NCI-H82 treated with DMSO at 0.1 percent for 48 hours (cell line): ENCODE results near the gene EXOC4.

Experiments used
- DNase-seq: peaks from one replicate; lab custom pipeline; 2025; ENCODE audit not compliant: unreplicated experiment; lab: John Stamatoyannopoulos, UW

Gene EXOC4

DNA sequence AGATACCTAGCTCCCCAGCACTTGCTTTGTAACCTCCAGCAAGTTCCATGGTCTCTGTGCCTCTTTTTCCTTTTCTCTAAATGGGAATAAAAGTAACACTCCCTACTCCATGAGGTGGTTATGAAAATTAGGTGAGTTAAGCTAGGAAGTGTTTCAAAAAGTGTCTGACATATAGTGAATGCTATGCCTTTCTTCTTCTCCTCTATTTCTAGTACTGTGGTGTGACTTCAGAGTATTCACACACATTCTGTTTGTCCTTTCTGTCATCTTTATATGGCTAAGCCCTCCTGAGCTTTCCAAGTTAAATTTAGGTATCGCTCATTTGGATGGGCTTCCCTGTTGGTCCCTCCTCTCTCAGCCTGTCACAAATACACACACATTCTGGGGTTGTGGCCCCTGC is 229.7 kb downstream of the EXOC4 start:
- DNase-seq, result no peak

DNA sequence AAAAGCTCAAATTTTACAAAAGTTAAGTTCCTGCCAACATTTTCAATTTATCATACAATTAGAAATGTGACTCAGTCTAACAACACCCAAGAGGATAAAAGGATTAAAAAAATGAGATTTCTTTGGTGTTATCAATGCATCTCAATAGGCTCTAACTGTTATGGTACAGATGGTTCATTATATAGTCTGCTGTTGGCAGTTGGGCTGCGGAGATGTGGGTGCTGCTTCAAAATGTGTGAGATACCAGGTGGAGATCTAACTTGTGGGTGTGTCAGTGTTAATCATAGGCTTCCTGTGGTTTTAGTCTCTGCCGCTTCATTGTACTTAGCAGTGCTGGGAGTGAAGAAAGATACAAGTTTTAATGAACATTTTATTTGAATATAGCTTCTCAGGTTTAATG is 231.2 kb downstream of the EXOC4 start:
- peak; percentile 65 for DNase-seq

DNA sequence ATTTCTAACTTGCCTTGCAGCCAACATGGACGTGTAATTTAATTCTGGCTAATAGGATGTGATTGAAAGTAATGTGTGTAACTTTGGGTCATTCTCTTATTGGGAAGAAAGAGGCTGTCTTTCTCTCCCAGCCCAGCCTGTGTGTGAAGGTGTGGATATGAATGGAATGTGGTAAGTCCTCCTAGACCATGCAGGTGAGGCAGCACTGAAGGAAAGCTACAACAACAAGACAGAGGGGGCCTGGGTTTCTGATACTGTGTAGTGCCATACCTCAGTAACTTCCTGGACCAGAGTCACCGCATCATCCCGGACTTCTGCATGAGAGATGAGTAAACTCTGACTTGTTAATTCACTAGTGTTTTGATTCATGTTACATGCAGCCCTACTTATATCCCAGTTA is 237.0 kb downstream of the EXOC4 start:
- no peak for DNase-seq

DNA sequence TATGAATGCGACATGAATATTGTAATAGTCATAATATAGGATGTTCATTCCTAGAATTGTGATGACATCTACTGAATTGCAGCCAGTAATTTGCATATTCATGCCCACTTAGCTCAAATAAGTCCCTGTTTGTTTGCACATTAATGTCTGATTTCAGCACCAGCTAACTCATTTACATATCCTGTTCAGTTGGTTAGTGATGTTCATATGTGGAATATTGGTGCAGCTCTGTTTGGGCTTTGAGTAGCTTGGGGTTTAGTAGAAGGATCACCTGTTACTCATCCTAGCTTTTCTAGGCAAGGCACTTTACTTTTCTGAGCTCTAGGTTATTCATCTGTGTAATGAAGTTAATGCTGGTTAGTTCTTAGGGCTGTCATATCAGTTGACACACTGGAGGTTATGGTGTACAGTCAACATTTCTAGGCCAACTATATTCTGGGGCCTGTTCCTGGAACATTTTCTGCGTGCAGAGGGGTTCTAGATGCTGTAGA is 238.4 kb downstream of the EXOC4 start:
- no peak for DNase-seq

DNA sequence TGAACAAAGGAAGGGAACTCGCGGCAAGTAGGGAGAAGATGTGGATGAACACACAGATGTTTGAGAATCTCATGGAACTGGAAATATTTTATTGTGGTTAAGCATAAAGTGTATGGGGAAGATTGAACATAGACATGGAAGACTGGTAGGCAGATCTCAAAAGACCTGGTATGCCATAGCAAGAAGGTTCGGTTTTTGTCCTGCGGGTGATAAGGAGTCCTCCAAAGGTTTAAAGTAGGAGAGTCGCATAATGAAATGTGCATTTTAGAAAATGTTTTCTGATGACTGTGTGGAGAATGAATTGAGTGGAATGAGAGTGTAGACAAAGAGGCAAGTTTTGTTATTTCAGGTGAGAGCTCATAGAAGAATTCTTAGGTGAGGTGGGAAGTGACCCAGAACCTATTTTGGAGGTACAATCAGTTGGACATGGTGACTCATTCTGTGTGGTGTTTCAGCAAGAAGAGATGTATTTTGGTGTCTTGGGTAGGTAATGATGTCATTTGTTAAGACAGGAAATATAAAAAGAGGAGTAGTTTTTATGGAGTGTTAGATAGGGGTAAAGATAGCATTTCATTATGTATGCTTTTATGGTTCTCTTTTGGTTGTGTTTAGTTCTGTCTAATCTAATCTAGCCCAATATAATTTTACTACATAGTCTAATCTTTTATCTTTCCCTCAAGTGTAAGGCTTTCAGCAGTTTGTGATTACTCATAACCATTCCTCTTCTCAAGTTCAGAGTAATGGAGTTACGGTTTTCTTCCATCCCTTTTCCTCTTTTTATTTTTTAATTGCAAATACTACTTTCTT is 239.2 kb downstream of the EXOC4 start:
- DNase-seq, result no peak

DNA sequence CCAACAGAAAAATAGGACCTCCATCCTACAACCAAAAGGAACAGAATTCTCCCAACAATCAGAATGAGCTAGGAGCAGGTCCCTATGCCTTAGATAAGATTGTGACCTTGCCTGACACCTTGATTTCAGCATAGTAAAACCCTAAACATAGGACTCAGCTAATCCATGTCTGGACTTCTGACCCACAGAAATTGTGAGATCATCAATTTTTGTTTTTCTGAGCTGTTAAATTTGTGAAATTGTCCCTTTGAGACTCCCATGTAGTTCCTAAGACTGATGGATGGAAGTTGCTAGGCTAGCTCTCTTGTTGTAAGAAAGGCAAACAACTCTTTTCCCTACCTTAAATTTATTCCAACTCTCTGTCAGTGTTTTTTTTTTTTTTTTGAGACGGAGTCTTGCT is 244.2 kb downstream of the EXOC4 start:
- no peak for DNase-seq

DNA sequence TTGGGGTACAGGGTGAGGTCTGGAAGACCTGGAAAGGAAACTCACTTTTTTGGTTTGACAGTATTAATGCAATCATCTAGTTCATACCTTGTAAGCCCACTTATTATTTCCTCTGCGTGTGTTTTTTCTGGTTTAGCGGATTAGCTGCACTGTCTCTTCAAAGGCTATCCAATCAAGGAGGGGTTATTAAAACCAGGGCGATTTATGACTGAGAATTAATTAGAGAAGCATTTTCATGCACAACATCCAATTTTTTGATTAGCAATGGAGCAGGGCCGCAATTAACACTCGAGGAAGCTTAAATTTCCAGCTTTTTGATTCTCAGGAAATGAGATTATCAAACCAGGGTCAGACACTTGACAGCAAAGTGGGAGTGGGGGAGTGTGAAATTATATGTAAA is 248.9 kb downstream of the EXOC4 start:
- DNase-seq, result peak; percentile 46

DNA sequence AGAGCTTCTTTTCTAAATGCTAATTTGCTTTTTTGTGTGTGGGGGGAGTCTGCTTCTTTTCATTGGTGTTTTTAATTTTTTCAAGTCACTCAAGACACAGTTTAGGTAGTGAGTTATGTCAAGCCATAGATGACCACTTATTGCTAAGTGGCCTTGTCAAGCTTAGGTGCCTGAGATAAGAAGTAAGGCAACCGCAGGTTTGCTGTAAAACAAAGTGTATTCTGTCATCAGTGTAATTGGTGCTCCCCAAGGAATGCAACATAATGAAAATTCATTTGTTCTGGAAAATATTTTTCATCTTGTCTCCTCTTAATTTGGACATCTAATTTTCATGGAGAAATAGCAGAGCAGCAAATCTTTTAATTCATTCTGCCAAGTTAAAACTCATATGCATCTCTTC is 249.6 kb downstream of the EXOC4 start:
- no peak for DNase-seq

DNA sequence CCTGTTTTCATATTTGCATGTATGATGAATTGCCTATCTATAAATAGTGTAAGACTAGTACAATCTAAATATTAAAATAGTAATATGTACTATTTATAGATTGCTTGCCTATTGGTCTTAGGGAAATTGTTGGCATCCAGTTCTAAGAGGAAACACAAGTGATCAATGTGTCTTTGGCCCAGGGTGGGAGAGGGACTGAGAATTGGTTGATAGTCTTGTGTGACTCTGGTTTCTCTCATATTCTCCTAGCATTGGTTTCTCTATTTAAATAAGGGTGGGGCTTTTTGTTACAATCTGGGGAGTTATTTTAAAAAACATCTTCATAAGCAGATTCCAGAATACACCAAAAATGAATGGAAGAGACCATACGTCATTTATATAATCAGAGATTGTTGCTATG is 250.1 kb downstream of the EXOC4 start:
- DNase-seq, result no peak

DNA sequence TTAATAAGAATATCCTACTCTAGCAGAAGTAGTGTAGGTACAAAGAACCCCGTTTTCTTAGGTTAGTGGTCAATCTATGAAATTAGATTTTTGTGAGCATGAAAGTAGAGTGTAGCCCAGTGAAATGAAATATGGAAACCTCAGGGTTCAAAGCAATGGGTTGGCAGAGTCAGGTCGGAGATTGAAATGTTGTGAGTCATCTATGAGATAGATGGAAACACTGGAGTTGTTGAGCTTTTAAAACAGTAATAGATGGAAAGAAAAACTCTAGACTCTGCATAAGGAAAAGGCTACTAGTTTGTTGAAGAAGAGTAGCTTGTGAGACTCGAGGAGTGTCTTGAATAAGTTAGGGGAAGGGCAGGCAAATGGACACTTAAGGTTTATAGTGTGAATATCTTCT is 251.9 kb downstream of the EXOC4 start:
- DNase-seq, result no peak

DNA sequence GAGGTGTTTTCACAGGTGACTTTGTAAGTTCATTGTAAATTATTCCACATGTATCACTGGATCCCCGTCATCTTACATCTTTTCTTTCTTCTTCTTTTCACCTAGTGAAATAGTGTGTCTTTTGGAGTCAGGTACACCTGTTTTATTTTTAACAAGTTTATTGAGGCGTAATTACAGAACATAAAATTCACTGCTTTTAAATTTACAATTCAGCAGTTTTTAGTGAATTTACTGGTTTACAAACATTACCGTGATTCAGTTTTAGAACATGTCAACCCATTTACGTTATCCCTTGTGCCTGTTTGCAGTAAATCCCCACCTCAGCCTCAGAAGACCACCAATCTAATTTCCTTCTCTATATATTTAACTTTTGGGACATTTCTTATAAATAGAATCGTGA is 256.9 kb downstream of the EXOC4 start:
- no peak for DNase-seq

DNA sequence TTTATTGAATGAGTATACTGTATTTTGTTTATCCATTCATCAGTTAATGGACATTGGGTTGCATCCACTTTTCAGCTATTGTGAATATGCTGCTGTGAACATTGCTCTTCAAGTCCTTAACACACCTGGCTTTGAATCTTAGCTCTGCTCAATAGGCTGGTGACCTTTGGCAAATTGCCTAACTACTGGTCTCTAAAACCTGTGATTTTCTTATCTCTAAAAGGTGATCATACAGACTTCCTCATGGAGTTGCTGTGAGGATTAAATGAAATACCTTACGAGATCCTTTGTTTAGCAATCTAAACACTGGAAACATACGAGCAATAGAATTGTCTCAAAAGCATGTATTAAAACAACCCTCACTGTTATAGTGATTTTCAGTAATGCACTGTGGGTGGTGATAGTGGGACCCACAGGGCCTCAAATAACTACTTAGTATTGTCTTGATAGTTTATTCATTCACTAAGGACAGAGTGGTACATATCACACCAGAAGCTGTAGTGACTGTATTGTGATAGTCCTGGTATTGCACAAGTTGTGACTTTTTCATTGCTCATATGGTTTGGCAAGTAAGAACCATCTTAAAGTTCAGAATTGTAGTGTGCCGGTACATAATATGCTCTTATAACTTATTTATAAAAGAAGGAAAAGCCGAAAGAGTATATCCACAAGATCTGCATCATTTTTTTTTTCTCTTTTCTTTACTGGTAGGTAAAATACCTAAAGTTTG is 257.6 kb downstream of the EXOC4 start:
- no peak for DNase-seq

DNA sequence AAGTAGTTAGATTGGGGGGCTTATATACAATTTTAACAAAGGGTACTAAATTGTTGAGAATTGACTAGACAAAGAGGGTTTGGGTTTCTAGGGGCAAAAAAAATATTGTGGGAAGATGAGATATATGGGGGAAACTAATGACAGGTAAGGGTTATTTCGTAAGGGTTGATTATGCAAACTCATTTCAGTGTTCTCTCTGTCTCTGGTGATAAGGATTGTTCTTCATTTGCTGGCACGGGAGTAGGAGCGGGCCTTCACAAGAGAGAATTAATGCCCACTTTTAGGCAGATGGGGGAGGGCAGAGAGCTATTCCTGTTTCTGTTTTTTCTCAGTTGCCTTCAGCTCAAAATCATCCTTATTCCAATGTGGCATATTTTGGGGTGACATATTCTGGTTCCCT is 258.4 kb downstream of the EXOC4 start:
- no peak for DNase-seq

DNA sequence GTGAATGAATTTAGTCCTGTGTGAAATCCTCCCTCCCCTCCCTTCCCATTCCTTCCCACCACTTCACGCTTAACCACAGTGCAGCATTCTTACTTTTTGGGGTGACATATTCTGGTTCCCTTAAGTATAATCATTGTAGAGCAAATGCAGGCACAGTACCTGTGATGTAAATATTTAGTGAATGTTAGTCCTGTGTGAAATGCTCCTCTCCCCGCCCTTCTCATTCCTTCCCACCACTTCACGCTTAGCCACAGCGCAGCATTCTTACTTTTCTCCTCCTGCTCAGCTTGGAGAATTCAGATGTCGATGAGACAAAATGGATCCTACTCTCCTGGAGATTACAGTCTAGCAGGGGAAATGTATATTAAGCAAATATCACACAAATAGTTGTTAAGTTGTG is 258.8 kb downstream of the EXOC4 start:
- no peak for DNase-seq

DNA sequence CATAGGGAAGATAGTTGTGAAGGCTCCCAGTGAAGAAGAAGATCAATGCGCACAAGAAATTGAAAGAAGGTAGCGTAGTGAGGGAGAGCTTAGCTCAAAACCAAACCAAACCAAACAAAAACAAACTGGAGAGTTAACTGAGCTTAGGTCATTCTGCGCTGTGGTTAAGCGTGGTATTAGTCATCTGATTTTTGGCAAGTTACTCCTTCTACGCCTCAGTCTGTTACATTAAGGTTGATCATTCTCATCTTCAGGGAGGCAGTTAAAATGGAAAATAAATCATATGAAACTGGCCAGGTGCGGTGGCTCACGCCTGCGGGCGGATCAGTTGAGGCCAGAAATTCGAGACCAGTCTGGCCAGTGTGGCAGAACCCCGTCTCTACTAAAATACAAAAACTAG is 259.7 kb downstream of the EXOC4 start:
- no peak for DNase-seq

DNA sequence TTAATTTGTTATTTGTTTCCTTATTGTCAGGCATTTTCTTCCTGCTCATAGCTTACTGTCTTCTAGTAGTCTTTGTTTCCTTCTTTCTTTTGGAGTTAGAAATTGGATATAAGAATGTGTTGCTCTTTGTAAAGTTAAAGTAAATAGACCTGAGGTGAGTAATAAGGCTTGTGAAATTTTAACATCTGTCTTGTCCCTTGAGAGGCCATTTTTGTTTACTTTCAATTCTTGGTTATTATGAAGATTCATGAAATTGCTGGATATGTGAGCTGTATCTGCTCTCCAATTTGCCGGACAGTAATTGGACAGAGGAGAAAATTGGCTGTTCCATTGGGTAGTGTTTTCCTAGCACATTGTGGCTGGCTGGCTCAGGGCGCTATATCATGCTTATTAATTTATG is 260.7 kb downstream of the EXOC4 start:
- DNase-seq, result no peak

DNA sequence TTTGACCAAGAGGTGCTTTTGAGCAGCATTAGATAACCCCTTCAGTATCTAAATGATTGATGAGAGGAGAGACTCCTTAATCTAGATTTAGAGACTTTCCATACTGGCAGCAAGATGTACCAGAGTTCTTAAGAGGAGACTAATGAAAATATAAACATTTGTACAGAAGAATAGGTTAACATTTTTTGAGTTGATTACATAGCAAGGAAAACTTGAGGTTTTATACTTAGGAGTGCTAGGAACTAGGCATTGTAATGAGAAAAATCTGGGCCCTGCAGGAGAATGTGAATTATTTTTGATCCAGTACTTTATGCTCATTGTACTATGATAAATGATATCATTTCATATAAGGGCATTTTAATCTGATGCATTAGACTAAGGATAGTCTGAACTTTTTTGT is 261.7 kb downstream of the EXOC4 start:
- DNase-seq, result no peak

DNA sequence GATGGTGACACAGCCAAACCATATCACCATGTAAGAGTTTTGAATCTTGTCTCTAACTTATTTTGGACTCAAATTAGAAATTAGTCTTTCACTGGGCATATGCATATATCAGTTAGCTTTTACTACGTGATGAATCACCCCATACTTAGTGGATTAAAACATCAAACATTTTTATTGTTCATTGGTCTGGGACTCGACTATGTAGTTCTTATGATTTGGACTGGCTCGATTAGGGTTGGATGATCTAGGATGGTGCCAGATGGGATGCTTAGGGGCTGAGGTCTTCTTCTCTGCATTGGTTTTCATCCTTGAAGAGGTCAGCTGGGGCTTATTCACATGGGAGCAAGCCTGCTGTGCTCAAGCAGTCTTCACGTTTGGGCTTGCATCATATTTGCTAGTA is 264.9 kb downstream of the EXOC4 start:
- no peak for DNase-seq

DNA sequence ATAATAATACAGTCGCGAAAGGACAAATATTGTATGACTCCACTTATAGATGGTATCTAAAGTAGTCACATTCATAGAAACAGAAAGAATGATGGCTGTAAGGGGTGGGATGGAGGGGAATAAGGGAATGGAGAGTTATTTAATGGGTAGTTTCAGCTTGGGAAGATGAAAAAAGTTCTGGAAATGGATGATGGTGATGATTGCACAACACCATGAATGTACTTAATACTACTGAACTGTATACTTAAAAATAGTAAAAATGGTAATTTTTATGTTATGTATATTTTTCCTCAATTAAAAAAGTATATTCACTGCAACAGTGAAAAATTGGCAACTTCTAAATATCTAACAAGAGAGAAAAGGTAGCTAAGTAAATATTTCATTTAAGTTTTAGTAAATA is 265.8 kb downstream of the EXOC4 start:
- DNase-seq, result no peak

DNA sequence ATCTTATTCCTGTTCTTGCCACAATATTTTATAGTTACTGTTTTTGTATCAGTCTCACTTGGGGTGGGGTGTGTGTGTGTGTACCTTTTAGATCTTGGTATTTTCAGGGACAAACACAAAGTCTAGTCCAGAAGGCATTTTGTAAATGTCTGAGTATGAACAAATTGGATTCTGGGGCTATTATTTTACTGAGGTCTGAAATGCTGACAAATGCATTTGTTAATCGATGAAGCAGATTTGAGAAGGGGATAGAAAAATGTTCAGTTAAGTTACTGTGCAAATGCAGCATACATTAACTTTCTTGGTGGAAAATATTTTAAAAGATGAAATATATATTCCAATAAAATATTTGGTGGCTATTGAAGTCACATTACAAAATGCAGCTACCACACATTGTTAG is 267.4 kb downstream of the EXOC4 start:
- DNase-seq, result no peak

DNA sequence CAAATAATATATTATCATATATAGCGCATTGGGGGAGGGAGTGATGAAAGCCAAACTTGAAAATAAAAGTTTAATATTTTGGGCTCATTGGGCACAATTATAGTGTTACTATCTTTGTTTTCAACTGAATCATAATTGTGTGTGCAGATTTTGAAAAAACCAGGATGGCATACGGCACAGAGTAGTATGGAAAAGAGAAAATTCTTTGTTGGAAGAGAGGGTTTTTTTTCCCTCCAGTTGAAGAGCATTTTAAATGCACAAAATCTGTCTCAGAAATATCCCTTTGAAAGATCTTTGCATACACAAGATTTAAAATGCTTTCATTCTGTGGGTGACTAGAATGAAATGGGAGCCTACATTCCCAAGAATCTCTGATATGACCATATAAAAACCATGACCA is 269.6 kb downstream of the EXOC4 start:
- DNase-seq, result no peak

DNA sequence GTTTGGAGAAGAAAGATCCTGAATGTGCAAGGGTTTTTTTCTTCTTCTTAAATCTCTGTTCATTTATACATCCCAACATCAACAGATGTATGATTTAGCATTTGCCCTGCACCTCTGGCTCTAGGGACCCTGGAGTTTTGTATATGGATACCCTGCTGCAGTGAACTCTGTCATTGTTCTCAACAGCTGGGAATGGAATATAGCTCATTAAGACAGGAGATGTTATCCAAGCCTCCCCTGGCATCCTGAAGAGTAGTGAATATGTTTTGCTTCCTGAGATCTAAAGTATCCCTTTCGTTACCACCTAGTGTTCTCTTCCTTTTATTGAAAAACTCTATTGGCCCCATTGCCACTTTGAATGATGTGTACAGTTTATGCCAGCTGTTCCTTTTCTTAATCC is 275.9 kb downstream of the EXOC4 start:
- no peak for DNase-seq

DNA sequence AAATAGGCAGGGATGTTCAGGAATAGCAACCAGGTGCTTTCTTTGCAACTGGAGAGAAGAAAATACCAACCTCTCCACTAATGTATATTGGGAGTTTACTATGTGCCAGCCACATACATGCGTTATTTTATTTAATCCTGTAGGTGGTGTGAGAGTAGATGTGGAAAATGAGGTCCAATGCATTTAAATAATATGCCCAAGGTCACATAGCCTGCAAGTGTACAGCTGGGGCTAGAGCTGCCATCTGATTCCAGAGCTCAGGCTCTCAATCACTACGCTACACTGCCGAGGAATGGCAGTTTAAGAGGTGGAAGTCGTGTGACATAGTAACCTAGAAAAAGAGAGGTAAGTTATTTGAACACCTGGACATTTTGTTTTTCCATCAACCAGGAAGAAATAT is 277.0 kb downstream of the EXOC4 start:
- DNase-seq, result no peak
